T follicular helper cell (primary cell): ENCODE measurements around the gene NFKB1.
"Not testable (repeated sequence)": the region's sequence is repeated elsewhere in the genome, so short reads cannot be mapped to it uniquely, and the experiment has no call there.

Experiments
- DNase-seq: peaks from one replicate; pipeline ENCODE4 v3.0.0-alpha.2; 2020; ENCODE audit warnings: low read depth

Gene NFKB1

DNA sequence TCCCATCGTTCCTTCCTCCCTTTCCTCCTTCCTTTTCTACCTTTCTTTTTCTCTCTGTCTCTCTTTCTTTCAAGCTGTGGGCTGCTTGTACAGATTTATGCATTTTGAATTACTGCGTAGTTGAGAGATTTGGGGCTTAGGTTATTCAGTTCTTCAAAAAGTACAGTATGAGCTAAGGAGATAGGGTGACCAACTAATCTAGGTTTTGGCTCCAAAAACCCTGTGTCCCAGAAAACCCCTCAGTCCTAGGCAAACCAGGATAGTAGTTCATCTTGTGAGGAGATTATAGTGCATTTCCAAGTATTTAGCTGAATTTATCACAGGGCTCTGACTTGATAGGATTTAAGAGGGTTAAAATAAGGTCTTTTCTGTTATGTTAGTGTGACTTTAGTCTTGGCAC, 64.5 kb downstream of the NFKB1 start:
- no peak for DNase-seq

DNA sequence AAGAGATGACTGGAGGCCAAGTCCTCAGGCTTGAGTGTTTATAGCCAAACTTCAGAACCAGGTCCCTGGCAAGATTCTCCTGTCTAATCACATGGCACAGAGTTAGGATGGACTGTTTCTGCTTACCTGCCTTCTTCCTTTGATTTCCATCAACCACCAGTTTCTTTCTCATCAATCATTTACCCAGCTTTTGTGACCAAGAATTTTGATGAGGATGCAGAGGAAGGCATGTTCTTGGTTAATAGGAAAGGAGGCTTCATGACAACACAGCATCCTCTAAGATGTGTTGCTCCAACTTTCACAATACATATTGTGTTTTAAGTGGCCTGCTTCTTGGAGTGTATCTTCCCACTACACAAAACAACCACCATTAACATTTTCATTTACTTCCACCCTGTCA, 65.3 kb downstream of the NFKB1 start:
- DNase-seq = no peak

DNA sequence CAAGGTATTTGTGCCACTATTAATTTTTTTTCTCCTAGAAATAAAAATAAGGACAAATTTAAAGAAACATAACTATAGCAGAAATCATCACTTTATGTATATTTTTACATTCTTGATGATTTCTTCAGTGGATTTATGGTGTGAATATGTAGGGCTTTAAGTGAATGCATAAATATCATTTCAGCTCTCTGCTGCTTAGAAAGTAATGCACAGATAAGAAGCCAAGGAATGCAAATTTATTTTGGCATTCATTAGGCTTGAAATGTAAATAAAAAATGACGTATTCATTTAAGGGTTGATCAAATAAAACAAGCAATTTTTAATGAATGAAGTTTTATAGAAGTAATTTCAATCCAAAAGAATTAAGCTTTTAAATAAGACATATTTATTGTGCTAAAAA, 66.3 kb downstream of the NFKB1 start:
- DNase-seq = no peak

DNA sequence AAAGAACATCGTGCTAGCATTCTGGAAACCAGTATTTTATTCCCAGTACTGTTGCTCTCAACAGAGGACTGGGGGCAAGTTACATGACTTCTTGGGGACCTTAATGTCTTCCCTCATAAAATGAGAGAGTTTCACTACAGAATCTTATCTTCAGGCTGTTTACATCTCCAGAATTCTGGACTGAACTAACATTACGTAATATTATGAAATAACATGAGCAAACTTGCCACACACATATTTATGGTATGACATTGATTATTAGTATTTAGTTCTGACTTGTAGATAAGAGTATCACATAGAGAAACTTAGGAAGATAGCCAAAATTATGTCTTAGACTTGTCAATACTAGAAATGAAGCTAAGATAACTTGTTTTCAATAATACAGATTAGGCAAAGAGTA, 68.0 kb downstream of the NFKB1 start:
- no peak for DNase-seq

DNA sequence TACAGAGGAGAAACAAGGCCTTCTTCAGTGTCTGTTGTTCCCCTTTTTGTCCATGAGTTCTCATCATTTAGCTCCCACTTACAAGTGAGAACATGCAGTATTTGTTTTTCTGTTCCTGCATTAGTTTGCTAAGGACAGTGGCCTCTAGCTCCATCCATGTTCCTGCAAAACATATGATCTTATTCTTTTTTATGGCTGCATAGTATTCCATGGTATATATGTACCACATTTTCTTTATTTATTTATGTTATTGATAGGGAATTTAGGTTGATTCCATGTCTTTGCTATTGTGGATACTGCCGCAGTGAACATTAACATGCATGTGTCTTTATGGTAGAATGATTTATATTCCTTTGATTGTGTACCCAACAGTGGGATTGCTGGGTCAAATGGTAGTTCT, 69.1 kb downstream of the NFKB1 start:
- not testable (repeated sequence) for DNase-seq

DNA sequence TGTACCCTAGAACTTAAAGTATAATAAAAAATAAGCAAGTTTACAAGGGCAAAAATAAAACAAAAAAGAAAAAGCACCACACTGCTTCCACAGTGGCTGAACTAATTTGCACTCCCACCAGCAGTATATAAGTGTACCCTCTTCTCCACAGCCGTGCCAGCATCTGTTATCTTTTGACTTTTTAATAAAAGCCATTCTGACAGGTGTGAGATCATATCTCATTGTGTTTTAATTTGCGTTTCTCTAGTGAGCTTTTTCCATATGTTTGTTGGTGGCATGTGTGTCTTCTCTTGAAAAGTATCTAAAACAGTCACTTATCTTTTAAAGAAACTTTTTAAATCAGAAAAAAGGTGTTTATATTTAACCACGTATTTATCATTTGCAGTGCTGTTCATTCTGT, 71.3 kb downstream of the NFKB1 start:
- DNase-seq = no peak

DNA sequence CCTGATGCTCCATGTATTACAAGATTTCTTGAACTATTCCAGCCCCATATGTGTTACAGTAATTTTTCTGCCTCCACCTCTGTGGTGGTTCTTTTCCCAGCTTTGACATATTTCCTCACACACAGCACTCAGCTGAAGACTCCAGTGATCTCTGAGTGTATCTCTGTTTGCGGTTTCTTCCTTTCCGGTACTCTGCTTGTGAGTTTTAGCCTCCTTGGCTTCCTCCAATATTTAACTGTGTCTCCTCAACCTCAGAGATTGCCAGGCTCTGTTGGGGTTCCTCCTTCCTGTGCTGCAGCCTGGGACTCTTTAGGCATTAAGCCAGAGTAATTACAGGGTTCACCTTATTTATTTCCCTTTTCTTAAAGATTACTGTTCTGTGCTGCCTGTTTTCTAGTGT, 73.2 kb downstream of the NFKB1 start:
- DNase-seq = no peak

DNA sequence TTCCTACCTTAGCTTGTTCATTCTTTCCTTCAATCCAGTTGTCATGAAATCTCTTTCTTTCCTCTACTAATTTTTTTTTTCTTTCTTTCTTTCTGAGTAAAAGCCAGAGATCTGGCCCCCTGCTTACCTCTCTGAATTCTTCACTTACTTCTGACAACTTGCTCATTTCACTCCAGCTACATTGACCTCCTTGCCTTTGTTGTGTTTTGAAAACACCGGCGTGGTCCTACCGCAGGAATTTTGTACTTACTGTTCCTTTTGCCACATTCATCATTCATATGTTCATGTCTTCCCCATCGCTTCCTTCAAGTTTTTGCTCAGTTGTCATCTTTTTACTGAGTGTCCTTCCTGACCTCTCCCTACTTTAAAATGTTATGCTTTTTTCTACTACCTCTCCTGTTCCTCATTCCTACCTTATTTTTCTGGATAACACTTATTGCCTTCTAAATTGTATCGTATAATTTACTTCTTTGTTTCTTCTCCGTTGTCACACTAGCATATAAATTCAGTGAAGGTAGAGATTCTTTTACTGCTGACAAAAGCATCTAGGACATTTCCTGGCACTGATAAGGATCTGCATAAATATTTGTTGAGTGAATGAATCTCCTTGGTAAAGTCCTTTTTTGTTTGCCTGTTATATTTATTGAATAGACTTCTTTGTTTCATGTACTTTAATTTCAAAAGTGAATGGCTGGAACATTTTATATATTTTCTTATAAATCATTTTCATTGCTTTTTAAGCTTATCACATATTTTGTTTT, 74.4 kb downstream of the NFKB1 start:
- DNase-seq = no peak

DNA sequence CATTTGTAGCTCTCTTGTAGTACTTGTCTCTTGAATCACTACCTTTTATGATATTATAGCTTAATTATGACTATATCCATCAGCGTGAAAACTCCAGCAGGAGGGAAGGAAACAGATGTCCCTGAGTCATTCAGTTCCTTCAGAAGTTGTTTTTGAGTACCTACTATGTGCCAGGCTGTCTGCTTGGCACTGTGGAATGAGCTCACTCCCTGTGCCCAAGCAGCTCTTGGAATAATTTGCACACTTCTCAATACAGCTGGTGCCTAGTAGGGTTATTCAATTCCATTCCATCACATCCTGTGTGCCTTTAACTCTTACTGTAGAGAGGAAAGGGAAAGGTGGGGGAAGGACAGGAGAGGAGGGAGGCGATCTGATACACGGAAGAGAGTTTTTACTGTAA, 77.1 kb downstream of the NFKB1 start:
- DNase-seq = no peak

DNA sequence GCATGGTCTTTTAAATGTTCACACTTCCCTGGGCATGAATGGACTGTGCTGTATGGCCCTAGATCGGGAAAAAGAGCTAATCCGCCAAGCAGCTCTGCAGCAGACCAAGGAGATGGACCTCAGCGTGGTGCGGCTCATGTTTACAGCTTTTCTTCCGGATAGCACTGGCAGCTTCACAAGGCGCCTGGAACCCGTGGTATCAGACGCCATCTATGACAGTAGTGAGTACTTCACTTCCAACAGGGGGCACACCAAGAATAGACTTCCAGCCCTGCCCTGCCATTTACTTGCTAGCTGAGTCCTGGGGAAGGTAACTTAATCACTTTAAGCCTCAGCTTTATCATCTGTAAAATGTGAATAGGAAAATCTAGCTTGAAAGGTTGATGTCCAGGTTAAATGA, 77.7 kb downstream of the NFKB1 start:
- no peak for DNase-seq

DNA sequence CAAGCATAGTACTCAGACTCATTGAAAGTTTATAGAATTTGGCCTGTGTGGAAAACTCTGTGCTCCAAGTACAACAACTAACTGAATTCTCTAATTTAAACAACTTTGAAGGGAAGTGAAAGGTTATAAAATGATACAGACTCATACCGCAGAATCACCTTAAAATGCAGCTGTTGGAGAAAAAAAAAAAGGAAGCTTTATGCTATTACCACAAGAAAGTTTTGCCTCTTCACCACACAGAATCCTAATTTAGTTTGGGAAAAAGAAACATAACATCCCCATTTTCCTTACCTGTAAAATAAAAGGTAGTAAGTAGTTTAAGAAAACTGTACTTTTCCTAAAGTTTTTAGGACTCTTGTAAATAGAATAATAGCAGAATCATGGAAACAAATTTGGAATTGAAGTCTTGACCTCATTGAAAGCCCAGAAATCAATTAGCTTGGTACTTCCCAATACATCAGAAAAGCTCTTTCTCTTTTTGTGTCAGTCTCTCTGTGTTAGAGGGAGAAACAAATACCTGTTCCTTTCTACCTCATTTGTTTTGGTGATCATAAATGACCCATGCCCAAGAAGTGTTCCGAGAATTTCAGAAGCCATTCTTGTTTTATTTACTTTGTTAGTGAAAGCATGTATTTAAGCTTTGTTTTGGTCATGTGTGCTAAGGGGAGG, 78.8 kb downstream of the NFKB1 start:
- no peak for DNase-seq

DNA sequence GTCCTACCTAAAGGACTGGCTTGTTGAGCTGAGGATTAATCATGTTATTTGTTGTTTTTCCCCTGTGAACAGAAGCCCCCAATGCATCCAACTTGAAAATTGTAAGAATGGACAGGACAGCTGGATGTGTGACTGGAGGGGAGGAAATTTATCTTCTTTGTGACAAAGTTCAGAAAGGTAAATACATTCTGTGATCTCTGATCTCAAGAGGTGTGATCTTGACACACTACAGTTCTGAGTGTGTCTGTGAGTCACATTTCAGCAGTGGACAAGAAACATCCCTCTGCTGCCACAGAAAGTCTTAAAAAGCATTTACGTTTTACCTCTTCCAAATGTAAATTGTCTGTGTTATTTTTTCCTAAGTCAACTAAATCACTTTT, 79.3 kb downstream of the NFKB1 start:
- no peak for DNase-seq

DNA sequence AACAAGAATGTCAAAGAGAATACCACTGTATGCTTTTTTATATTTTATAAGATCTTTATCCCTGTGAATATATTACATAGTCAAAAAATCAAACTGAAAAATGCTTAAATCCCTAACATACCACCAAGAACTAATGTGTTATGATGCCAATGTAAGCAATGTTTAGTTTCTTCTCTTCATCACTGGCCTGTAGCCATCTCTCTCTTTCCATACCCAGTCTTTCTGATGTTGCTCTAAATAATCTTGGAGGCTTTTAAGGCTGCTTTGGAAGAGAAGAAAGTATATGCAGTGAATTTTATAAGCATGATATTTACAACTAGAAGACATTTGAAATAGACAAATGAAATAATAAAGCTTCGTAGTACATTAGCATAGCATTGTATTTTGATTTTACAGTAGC, 82.9 kb downstream of the NFKB1 start:
- no peak for DNase-seq

DNA sequence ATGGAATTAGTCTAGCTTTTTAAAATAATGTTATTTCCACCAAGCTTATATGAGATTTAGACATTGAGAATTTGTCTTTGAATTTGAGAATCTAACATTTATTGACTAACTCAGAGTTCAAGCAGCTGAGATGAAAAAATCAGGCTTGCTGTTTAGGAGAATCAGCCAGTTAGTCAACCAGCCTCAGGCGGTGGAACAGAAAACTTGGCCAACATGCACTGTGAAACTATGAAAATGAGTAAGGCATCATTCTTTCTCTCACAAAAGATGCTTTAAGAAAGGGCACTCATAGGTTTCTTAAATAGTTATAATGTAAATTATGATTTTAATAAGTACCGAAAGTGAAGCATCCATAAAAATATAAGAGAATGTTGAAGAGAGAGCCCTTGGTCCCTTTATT, 84.2 kb downstream of the NFKB1 start:
- DNase-seq = no peak

DNA sequence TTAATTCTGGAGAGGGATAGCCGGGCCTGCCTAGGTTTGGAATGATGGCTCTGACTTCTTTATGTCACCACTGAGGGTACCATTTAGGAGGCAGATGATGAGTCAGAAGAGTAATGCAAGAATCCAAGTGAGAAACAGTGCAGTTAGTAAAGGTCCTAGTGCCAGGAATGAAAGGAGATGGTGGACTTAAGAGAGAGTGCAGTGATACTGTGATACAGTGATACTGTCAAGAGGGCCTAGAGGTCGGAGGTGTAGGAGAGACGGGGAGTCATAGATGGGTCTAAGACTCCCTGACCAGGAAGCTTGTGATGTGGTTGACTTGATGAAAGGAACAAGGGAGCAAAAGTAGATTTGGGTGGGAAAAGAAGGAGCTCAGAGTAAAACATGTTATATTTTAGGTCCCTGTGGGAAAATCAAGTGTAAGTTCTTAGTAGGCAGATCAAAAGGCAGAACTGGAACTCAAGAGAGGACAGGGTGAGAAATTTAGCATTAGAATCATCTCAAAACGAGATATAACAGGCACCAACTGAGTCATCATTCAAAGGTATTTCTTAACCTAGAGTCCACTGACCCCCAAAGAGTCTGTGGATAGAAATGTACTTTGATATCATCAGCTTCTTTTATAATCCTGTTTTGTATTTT, 85.0 kb downstream of the NFKB1 start:
- DNase-seq = no peak

DNA sequence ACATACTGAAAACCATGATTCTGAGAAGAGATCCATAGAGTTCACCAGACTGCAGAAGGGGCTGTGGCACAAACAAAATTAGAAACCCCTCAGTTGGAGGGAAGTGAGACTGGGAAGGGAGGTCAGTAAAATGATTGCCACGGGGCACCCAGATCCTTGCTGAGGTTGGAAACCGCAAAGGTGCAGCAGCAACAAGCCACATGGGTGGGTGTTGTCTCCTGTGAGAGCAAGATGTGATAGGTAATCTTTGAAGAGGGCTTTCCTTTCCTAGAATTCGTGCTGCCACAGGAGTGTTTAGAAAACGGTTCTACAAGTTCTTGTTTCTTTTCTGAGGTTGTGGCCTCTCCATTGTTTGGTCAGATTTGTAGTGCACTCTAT, 85.5 kb downstream of the NFKB1 start:
- DNase-seq = no peak

DNA sequence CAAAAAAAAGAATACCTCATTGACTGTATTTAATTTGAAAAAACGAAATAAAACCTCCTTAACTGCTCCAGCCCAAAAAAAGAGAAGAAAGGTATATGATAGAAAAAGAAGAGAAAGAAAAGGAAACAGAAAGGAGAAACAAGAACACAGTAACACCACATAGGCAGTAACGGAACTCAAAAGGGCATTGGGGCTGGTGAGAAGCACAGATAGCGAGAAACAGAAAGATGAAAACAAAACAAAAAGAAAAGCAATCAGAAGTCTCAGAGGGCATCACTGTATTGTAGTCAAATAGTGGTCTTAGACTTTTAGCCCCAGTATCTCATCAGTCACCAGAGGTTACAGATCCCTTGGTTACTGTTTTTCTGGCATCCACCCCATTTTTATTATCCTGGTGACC, 88.6 kb downstream of the NFKB1 start:
- no peak for DNase-seq

DNA sequence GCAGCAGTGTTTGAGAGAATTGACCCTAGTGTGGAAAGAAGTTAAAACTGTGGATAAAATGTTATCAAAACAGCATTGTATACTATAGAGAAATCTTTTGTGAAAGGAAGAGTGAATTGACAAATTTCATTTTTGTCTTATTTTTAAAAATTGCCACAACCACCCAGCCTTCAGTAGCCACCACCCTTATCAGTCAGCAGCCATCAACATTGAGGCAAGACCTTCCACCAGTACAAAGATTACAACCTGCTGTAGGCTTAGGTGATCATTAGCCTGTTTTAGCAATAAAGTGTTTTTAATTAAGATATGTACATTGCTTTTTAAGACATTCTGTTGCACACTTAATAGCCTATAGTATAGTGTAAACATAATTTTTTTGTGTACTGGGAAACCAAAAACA, 91.1 kb downstream of the NFKB1 start:
- no peak for DNase-seq

DNA sequence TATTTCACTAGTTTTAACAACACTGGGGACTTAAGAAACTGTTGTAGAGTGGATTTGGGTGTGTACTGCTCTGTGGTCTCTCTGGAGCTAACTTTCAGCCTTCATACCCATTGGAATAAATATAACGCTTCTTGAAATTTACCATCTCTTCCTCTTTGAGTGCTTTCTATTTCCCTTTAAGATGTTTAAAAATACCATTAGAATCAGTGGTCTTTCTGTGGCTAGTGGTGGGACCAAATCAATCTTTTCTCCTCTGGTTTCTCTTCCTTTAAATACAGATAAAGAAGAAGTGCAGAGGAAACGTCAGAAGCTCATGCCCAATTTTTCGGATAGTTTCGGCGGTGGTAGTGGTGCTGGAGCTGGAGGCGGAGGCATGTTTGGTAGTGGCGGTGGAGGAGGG, 92.0 kb downstream of the NFKB1 start:
- DNase-seq = no peak

DNA sequence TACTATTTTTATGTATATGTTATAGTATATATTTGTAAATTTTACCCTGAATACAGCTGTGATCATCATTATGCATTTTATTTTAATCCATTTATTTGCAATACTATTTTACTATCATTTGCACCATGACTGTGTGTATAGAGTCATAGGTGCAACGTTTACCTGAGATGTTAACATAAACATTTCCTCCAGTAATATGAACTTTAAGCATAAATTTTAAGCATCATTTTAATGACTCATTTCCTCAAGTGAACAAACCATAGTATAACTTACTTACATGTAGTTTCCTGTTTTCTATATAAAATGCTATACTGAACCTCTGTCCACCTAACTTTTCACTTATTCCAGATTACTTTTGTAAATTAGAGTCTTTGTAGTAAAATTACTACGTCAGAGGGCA, 92.8 kb downstream of the NFKB1 start:
- DNase-seq = no peak

DNA sequence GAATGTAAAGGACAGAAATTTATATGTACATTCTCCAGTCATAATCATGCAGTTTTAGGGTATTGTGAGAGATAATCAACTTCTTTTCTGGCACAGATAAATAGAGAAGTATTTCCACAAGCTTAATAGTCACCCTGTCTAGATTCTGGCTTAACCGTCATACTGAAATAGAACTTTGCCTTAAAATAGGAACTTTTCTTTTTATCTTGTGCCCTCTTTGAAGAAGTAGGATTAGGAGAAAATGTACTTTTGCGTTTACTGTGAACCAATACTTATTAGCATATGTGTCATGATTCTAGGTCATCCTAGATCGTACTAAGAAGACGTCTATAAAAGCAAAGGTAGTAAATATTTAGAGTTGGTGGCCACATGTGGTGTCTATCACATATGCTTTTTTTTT, 95.4 kb downstream of the NFKB1 start:
- no peak for DNase-seq

DNA sequence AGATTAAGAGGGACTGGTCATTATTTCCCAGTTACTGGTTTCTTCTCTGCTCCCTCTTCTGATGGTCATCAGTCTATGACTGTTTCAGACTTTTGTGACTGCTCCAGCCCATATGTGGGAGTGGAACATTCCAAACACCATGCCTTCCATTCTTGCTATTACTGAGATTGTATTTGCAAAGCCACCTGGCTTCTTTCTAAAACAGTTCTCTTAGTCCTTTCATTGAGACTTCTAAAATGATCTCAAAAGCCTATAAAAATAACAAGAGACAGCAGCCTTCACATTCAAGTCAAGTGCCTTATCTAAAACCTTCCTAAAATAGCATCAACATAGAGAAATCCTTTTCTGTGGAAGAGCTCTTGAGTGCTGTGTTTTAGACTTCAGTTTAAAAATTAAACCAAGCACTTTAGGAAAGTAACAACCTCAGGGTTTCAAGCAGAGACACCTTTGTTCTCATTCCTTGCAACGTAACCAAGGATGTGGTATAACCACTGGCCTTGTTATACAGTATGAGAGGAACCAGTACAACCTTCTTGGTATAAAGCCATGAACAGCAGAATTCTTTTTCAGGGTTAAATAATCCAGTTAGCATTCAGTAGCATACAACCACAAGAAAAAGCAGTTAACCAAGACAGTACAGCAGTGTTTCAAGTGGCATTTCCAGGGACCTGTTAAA, 97.1 kb downstream of the NFKB1 start:
- no peak for DNase-seq

DNA sequence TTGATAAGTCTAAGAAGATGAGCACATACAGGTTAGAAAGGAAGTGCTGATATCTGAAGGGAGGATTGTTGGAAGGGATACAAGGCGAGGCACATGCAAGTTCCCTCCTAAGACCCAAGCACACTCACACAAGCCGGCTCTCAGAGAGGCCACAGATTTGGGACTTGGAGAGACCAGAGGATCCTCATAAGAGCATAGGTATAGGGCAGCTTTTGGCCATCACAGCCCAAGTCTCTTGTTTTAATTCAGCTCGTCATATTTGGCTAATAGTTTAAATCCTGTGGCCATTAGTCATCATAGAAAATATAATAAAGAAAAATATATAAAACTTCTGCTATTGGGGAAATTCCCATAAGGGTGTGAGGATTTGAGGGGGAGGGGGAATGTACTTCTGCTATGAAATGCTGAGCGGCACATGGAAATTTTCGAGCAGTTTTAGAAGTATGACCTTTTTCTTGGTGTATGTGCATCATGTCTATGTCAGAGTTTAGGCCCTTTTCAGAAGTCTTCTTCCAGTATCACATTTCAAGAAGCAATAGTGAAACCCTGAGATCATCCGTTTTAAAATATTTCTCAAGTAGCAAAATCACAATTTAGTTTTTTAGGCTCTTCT, 97.7 kb downstream of the NFKB1 start:
- no peak for DNase-seq
